ENCODE data around the gene METTL2A. TPM values are rescaled to one million over a fixed set of nuclear protein-coding genes. Genes with fewer than 3 reads are reported as not detected.
"Not testable (repeated sequence)": the region's sequence is repeated elsewhere in the genome, so short reads cannot be mapped to it uniquely, and the experiment has no call there.

The METTL2A gene
- total and polyA plus RNA-seq, 2 experiments from 2014 or later = 13.6 to 18.1 TPM

GRCh38 chr17:62477718-62478408 lies 54.2 kb downstream of the METTL2A start:
- peak; percentile 57 for DNase-seq (ENCODE audit: low spot score)
- not testable (repeated sequence) for H3K4me1 ChIP-seq (ENCODE audit: insufficient read depth); H3K36me3 ChIP-seq (replicated peaks; ENCODE audit: insufficient read depth, low read depth); H3K9me3 ChIP-seq (ENCODE audit: low read depth); H3K27me3 ChIP-seq; H3K9me2 ChIP-seq (replicated peaks; ENCODE audit: insufficient read depth)
- H3K4me3 ChIP-seq = peak overlapping the region; percentile 58
- 4% methylated on average over 32 of the region's 61 CpGs for whole genome bisulfite sequencing (ENCODE audit: low lambda C conversion rate, missing lambda C conversion rate)
- H3K27ac ChIP-seq = peak overlapping the region; percentile 98
- peaks cover 21% of the 10 kb centered on the region for H4K20me1 ChIP-seq (ENCODE audit: insufficient read depth, poor library complexity, severe bottlenecking)
- H3K4me2 ChIP-seq = peak overlapping the region; percentile 89
- peak overlapping the region; percentile 78 for H2AFZ ChIP-seq
- peaks cover 47% of the 10 kb centered on the region for H3K79me2 ChIP-seq

GRCh38 chr17:62478424-62478879 lies 54.8 kb downstream of the METTL2A start, which contains the start of gene TLK2:
Gene TLK2 (plus strand): TSS chr17:62478825. CDS start chr17:62481126, 2,301 bp downstream.
- H2AFZ ChIP-seq = peak within 1 kb of the TSS; percentile 78
- H3K4me2 ChIP-seq = peak within 1 kb of the TSS; percentile 89
- TF ChIP-seq CTCF (IDR thresholded peaks at IDR 0.05; ENCODE audit: poor library complexity) = no peak
- no peak for TF ChIP-seq EZH2 (IDR thresholded peaks at IDR 0.05; ENCODE audit: borderline replicate concordance)
- TF ChIP-seq EZH2phosphoT487 (IDR thresholded peaks at IDR 0.05; ENCODE audit: low read depth, severe bottlenecking, unreplicated experiment) = no peak
- H3K9me2 ChIP-seq (replicated peaks; ENCODE audit: insufficient read depth) = no peaks in the 10 kb centered on the region
- 0% methylated on average over 22 of the region's 59 CpGs for WGBS (ENCODE audit: low lambda C conversion rate, missing lambda C conversion rate)
- H3K27me3 ChIP-seq = no peaks in the 10 kb centered on the region
- H3K4me1 ChIP-seq (ENCODE audit: insufficient read depth) = peaks cover 7% of the 10 kb centered on the region
- H3K4me3 ChIP-seq = peak within 1 kb of the TSS; percentile 58
- H3K27ac ChIP-seq = peak within 1 kb of the TSS; percentile 98
- H3K36me3 ChIP-seq (replicated peaks; ENCODE audit: insufficient read depth, low read depth) = no peaks in the 10 kb centered on the region
- peak; percentile 91 for DNase-seq (ENCODE audit: low spot score)
- H3K79me2 ChIP-seq = peaks cover 52% of the 10 kb centered on the region
- H3K9me3 ChIP-seq (ENCODE audit: low read depth) = no peaks in the 10 kb centered on the region
- peaks cover 23% of the 10 kb centered on the region for H4K20me1 ChIP-seq (ENCODE audit: insufficient read depth, poor library complexity, severe bottlenecking)

- DNase-seq (ENCODE audit: low spot score) = peak; percentile 46
- not testable (repeated sequence) for H3K9me3 ChIP-seq (ENCODE audit: low read depth); H3K36me3 ChIP-seq (replicated peaks; ENCODE audit: insufficient read depth, low read depth); H3K4me1 ChIP-seq (ENCODE audit: insufficient read depth); H3K27me3 ChIP-seq; H3K9me2 ChIP-seq (replicated peaks; ENCODE audit: insufficient read depth)
- Histone ChIP-seq H3K4me3 (peak overlapping the region; percentile 46), H3K4me2 (peak overlapping the region; percentile 79), H3K27ac (peak overlapping the region; percentile 98), H2AFZ (peak overlapping the region; percentile 12), H3K79me2 (peaks cover 58% of the 10 kb centered on the region), H4K20me1 (ENCODE audit: insufficient read depth, poor library complexity, severe bottlenecking) (peaks cover 27% of the 10 kb centered on the region)
- WGBS (ENCODE audit: low lambda C conversion rate, missing lambda C conversion rate) = 2% methylated on average over 7 of the region's 84 CpGs
Observed at GRCh38 chr17:62478880-62479638, 55.4 kb downstream of the METTL2A start.

GRCh38 chr17:62479639-62480258 lies 56.1 kb downstream of the METTL2A start:
- DNase-seq (ENCODE audit: low spot score) = peak; percentile 13
- H3K4me1 ChIP-seq (ENCODE audit: insufficient read depth); H3K9me3 ChIP-seq (ENCODE audit: low read depth); H3K9me2 ChIP-seq (replicated peaks; ENCODE audit: insufficient read depth); H3K36me3 ChIP-seq (replicated peaks; ENCODE audit: insufficient read depth, low read depth); H3K27me3 ChIP-seq: not testable (repeated sequence)
- H3K4me3 ChIP-seq = peak overlapping the region; percentile 46
- peak overlapping the region; percentile 98 for H3K27ac ChIP-seq
- 5% methylated on average over 15 of the region's 22 CpGs for WGBS (ENCODE audit: low lambda C conversion rate, missing lambda C conversion rate)
- H4K20me1 ChIP-seq (ENCODE audit: insufficient read depth, poor library complexity, severe bottlenecking) = peaks cover 34% of the 10 kb centered on the region
- H3K4me2 ChIP-seq = peak overlapping the region; percentile 79
- peak overlapping the region; percentile 12 for H2AFZ ChIP-seq
- peaks cover 65% of the 10 kb centered on the region for H3K79me2 ChIP-seq

- Histone ChIP-seq H4K20me1 (ENCODE audit: insufficient read depth, poor library complexity, severe bottlenecking) (peaks cover 53% of the 10 kb centered on the region), H3K79me2 (peaks cover 76% of the 10 kb centered on the region)
- not testable (repeated sequence) for H2AFZ ChIP-seq; DNase-seq (ENCODE audit: low spot score); H3K27me3 ChIP-seq; H3K4me2 ChIP-seq; H3K9me3 ChIP-seq (ENCODE audit: low read depth); H3K9me2 ChIP-seq (replicated peaks; ENCODE audit: insufficient read depth); H3K27ac ChIP-seq; H3K4me1 ChIP-seq (ENCODE audit: insufficient read depth); H3K4me3 ChIP-seq; H3K36me3 ChIP-seq (replicated peaks; ENCODE audit: insufficient read depth, low read depth)
- 97% methylated on average over 2 of the region's 3 CpGs for WGBS (ENCODE audit: low lambda C conversion rate, missing lambda C conversion rate)
Observed at GRCh38 chr17:62482553-62482952, 58.9 kb downstream of the METTL2A start.

GRCh38 chr17:62490990-62491389 lies 67.3 kb downstream of the METTL2A start:
- DNase-seq (ENCODE audit: low spot score); H3K4me3 ChIP-seq; H2AFZ ChIP-seq; H3K27ac ChIP-seq; H3K9me2 ChIP-seq (replicated peaks; ENCODE audit: insufficient read depth); H3K27me3 ChIP-seq; H3K9me3 ChIP-seq (ENCODE audit: low read depth); H3K4me1 ChIP-seq (ENCODE audit: insufficient read depth); H3K4me2 ChIP-seq; H3K36me3 ChIP-seq (replicated peaks; ENCODE audit: insufficient read depth, low read depth): not testable (repeated sequence)
- H3K79me2 ChIP-seq = peaks cover 96% of the 10 kb centered on the region
- peaks cover 71% of the 10 kb centered on the region for H4K20me1 ChIP-seq (ENCODE audit: insufficient read depth, poor library complexity, severe bottlenecking)
- WGBS (ENCODE audit: low lambda C conversion rate, missing lambda C conversion rate) = 94% methylated on average over 1 of the region's 1 CpG

GRCh38 chr17:62493049-62493655 lies 69.5 kb downstream of the METTL2A start:
- not testable (repeated sequence) for H3K27ac ChIP-seq; H3K36me3 ChIP-seq (replicated peaks; ENCODE audit: insufficient read depth, low read depth); DNase-seq (ENCODE audit: low spot score); H3K4me1 ChIP-seq (ENCODE audit: insufficient read depth); H3K4me3 ChIP-seq; H3K9me2 ChIP-seq (replicated peaks; ENCODE audit: insufficient read depth); H3K9me3 ChIP-seq (ENCODE audit: low read depth); H3K27me3 ChIP-seq; H3K4me2 ChIP-seq; H2AFZ ChIP-seq
- Histone ChIP-seq H4K20me1 (ENCODE audit: insufficient read depth, poor library complexity, severe bottlenecking) (peaks cover 67% of the 10 kb centered on the region), H3K79me2 (peaks cover 98% of the 10 kb centered on the region)
- 93% methylated on average over 5 of the region's 5 CpGs for whole genome bisulfite sequencing (ENCODE audit: low lambda C conversion rate, missing lambda C conversion rate)
